HL-60 (cell line): ENCODE data around the gene ASF1A.

Source experiments
- GABPA ChIP-seq: IDR thresholded peaks from 2 replicates; pipeline ENCODE4 v1.6.1; 2012; ENCODE audit warnings: low read depth
- POLR2AphosphoS5 ChIP-seq: IDR thresholded peaks from 2 replicates; pipeline ENCODE4 v1.6.1; 2012; ENCODE audit warnings: low read depth
- TF ChIP-seq, protein P1 (sequence below): IDR thresholded peaks from one replicate; pipeline ENCODE4 v1.5.1; 2011; ENCODE audit warnings: low read length, control low read depth, inconsistent platforms; ENCODE audit not compliant: insufficient read depth

DNA sequence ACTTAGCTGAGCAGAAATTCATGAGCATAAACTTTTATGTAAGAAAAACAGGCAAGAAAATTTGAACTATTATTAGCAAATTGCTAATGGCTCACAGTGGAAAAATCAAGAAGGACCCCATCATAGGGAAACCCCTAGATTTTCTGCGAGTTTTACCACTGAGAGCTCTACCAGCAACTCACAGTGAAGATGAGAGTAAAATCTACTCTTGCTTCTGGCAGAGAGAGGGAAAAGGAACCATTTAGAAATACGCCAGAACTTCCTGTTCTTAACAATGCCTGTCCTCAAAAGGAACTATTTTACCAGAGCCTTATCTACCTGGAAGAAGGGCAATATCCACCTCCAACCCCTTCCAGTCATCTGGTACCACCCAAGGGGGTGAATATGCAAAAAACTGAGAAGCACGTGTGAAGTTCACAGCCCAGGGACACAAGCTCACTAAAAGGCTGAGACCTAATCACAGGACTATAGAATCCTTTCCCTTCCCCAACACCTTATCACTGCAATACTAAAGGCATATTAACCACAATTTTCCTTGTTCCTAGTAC is 34.4 kb upstream of the ASF1A start:
- TF ChIP-seq GABPA (no peak), POLR2AphosphoS5 (no peak)
- TF ChIP-seq, protein P1, sequence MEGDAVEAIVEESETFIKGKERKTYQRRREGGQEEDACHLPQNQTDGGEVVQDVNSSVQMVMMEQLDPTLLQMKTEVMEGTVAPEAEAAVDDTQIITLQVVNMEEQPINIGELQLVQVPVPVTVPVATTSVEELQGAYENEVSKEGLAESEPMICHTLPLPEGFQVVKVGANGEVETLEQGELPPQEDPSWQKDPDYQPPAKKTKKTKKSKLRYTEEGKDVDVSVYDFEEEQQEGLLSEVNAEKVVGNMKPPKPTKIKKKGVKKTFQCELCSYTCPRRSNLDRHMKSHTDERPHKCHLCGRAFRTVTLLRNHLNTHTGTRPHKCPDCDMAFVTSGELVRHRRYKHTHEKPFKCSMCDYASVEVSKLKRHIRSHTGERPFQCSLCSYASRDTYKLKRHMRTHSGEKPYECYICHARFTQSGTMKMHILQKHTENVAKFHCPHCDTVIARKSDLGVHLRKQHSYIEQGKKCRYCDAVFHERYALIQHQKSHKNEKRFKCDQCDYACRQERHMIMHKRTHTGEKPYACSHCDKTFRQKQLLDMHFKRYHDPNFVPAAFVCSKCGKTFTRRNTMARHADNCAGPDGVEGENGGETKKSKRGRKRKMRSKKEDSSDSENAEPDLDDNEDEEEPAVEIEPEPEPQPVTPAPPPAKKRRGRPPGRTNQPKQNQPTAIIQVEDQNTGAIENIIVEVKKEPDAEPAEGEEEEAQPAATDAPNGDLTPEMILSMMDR = no peak
